Neural cell (in vitro differentiated cells): Measurements from ENCODE around the gene DPH5. TPM values are rescaled to one million over a fixed set of nuclear protein-coding genes. Genes with fewer than 3 reads are reported as not detected.

Source experiments
- H2AFZ ChIP-seq: fragments of 200-600, 300-800 bp; sonication (generic), shearing (Covaris generic); 2 replicates; pipeline ENCODE4 v1.6.0; 2014; ENCODE audit warnings: low read depth, mild to moderate bottlenecking, antibody characterized with exemption, low read length, moderate library complexity
- H3F3A ChIP-seq: fragments of 200-600 bp; shearing (Covaris generic); 2 replicates; pipeline ENCODE4 v1.6.1; 2016; ENCODE audit warnings: mild to moderate bottlenecking, moderate library complexity, mixed read lengths, antibody characterized with exemption, low read length; ENCODE audit not compliant: insufficient read depth, poor library complexity, severe bottlenecking
- H3K27ac ChIP-seq: fragments of 200-600, 300-800 bp; sonication (generic), shearing (Covaris generic); 2 replicates; pipeline ENCODE4 v1.5.1; 2014; ENCODE audit warnings: mild to moderate bottlenecking, low read length, moderate library complexity
- H3K27me3 ChIP-seq: fragments of 300-800, 200-600 bp; sonication (generic), shearing (Covaris generic); 2 replicates; pipeline ENCODE4 v1.6.0; 2014; ENCODE audit warnings: mild to moderate bottlenecking, low read depth, low read length, moderate library complexity; ENCODE audit not compliant: insufficient read depth
- H3K36me3 ChIP-seq: fragments of 300-800, 200-600 bp; sonication (generic), shearing (Covaris generic); 2 replicates; pipeline ENCODE4 v1.5.1; 2014; ENCODE audit warnings: mild to moderate bottlenecking, antibody characterized with exemption, low read length, moderate library complexity; ENCODE audit not compliant: insufficient read depth
- H3K4me2 ChIP-seq: fragments of 300-800, 200-600 bp; sonication (generic), shearing (Covaris generic); 2 replicates; pipeline ENCODE4 v1.6.0; 2014; ENCODE audit warnings: mild to moderate bottlenecking, low read length
- H3K4me3 ChIP-seq: fragments of 300-800, 200-600 bp; sonication (generic), shearing (Covaris generic); 2 replicates; pipeline ENCODE4 v1.5.1; 2014; ENCODE audit warnings: mild to moderate bottlenecking, low read length, moderate library complexity
- H3K79me2 ChIP-seq: fragments of 200-600 bp; shearing (Covaris generic); replicated peaks from 2 replicates; pipeline ENCODE4 v1.6.0; 2014; ENCODE audit warnings: mild to moderate bottlenecking, low read length, moderate library complexity; ENCODE audit not compliant: insufficient read depth
- H3K9ac ChIP-seq: fragments of 300-800, 200-600 bp; sonication (generic), shearing (Covaris generic); 2 replicates; pipeline ENCODE4 v1.6.1; 2016; ENCODE audit warnings: mild to moderate bottlenecking, low read length, mixed read lengths
- H3K9me2 ChIP-seq: fragments of 200-600 bp; shearing (Covaris generic); 2 replicates; pipeline ENCODE4 v1.6.1; 2016; ENCODE audit warnings: mild to moderate bottlenecking, low read length, mixed read lengths; ENCODE audit not compliant: insufficient read depth
- H3K9me3 ChIP-seq: fragments of 200-600, 300-800 bp; sonication (generic), shearing (Covaris generic); 2 replicates; pipeline ENCODE4 v1.6.1; 2016; ENCODE audit warnings: mild to moderate bottlenecking, mixed run types, low read length, moderate library complexity, mixed read lengths
- H4K20me1 ChIP-seq: fragments of 200-600 bp; shearing (Covaris generic); 2 replicates; pipeline ENCODE4 v1.6.1; 2016; ENCODE audit warnings: mild to moderate bottlenecking, mixed run types; ENCODE audit not compliant: insufficient read depth
- EP300 ChIP-seq: fragments of 450-650 bp; conservative IDR thresholded peaks from 2 replicates; pipeline ENCODE4 v1.6.1; 2014; ENCODE audit warnings: antibody characterized with exemption, mild to moderate bottlenecking, moderate library complexity; ENCODE audit not compliant: poor library complexity, severe bottlenecking
- EZH2 ChIP-seq: fragments of 200-600, 300-800 bp; shearing (Covaris generic), sonication (generic); IDR thresholded peaks from 2 replicates; pipeline ENCODE4 v1.6.1; 2014; ENCODE audit warnings: antibody characterized with exemption, low read length, borderline replicate concordance, mild to moderate bottlenecking; ENCODE audit not compliant: insufficient read depth, poor library complexity, severe bottlenecking
- MXI1 ChIP-seq: fragments of 450-650 bp; conservative IDR thresholded peaks from 2 replicates; pipeline ENCODE4 v1.6.1; 2014; ENCODE audit warnings: antibody characterized with exemption, mild to moderate bottlenecking; ENCODE audit not compliant: poor library complexity, severe bottlenecking
- POLR2AphosphoS5 ChIP-seq: IDR thresholded peaks from 2 replicates; pipeline ENCODE4 v1.6.1; 2012
- RAD21 ChIP-seq: fragments of 450-650 bp; conservative IDR thresholded peaks from 2 replicates; pipeline ENCODE4 v1.6.1; 2014; ENCODE audit warnings: antibody characterized with exemption, mild to moderate bottlenecking, moderate library complexity
- SMC3 ChIP-seq: fragments of 450-650 bp; conservative IDR thresholded peaks from 2 replicates; pipeline ENCODE4 v1.6.1; 2014; ENCODE audit warnings: antibody characterized with exemption, mild to moderate bottlenecking, moderate library complexity; ENCODE audit not compliant: poor library complexity
- TAF1 ChIP-seq: IDR thresholded peaks from 2 replicates; pipeline ENCODE4 v1.6.1; 2012; ENCODE audit warnings: low read depth
- polyA plus RNA-seq: library from polyadenylated mRNA; depleted of rRNA; stranded (reverse); fragments of >200 nt; gene quantifications from 2 replicates; pipeline ENCODE4 v1.2.3, GENCODE V29; 2014
- TF ChIP-seq, protein P1 (sequence below): IDR thresholded peaks from 2 replicates; pipeline ENCODE4 v1.6.1; 2012; ENCODE audit warnings: borderline replicate concordance
- TF ChIP-seq, protein P2 (sequence below): fragments of 450-650 bp; IDR thresholded peaks from 2 replicates; pipeline ENCODE4 v1.5.1; 2014; ENCODE audit warnings: antibody characterized with exemption, mild to moderate bottlenecking, moderate library complexity; ENCODE audit not compliant: poor library complexity, severe bottlenecking

Gene DPH5
- polyA plus RNA-seq, 1 donor from 2014 or later = 55.7 TPM

GRCh38 chr1:101000131-101000873, 25.3 kb downstream of the DPH5 start:
- Histone ChIP-seq H3K9ac (no peak overlapping the region), H3K79me2 (no peaks in the 10 kb centered on the region), H3K9me3 (no peaks in the 10 kb centered on the region), H3F3A (no peaks in the 10 kb centered on the region), H3K27ac (no peak overlapping the region), H3K4me2 (no peak overlapping the region), H3K27me3 (no peaks in the 10 kb centered on the region), H3K9me2 (no peaks in the 10 kb centered on the region), H3K4me3 (no peak overlapping the region), H4K20me1 (no peaks in the 10 kb centered on the region), H3K36me3 (no peaks in the 10 kb centered on the region), H2AFZ (no peak overlapping the region)
- TF ChIP-seq EZH2 (no peak), SMC3 (no peak), TAF1 (no peak), RAD21 (no peak), MXI1 (no peak)
- TF ChIP-seq, protein P1, sequence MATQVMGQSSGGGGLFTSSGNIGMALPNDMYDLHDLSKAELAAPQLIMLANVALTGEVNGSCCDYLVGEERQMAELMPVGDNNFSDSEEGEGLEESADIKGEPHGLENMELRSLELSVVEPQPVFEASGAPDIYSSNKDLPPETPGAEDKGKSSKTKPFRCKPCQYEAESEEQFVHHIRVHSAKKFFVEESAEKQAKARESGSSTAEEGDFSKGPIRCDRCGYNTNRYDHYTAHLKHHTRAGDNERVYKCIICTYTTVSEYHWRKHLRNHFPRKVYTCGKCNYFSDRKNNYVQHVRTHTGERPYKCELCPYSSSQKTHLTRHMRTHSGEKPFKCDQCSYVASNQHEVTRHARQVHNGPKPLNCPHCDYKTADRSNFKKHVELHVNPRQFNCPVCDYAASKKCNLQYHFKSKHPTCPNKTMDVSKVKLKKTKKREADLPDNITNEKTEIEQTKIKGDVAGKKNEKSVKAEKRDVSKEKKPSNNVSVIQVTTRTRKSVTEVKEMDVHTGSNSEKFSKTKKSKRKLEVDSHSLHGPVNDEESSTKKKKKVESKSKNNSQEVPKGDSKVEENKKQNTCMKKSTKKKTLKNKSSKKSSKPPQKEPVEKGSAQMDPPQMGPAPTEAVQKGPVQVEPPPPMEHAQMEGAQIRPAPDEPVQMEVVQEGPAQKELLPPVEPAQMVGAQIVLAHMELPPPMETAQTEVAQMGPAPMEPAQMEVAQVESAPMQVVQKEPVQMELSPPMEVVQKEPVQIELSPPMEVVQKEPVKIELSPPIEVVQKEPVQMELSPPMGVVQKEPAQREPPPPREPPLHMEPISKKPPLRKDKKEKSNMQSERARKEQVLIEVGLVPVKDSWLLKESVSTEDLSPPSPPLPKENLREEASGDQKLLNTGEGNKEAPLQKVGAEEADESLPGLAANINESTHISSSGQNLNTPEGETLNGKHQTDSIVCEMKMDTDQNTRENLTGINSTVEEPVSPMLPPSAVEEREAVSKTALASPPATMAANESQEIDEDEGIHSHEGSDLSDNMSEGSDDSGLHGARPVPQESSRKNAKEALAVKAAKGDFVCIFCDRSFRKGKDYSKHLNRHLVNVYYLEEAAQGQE = no peak
- TF ChIP-seq, protein P2, sequence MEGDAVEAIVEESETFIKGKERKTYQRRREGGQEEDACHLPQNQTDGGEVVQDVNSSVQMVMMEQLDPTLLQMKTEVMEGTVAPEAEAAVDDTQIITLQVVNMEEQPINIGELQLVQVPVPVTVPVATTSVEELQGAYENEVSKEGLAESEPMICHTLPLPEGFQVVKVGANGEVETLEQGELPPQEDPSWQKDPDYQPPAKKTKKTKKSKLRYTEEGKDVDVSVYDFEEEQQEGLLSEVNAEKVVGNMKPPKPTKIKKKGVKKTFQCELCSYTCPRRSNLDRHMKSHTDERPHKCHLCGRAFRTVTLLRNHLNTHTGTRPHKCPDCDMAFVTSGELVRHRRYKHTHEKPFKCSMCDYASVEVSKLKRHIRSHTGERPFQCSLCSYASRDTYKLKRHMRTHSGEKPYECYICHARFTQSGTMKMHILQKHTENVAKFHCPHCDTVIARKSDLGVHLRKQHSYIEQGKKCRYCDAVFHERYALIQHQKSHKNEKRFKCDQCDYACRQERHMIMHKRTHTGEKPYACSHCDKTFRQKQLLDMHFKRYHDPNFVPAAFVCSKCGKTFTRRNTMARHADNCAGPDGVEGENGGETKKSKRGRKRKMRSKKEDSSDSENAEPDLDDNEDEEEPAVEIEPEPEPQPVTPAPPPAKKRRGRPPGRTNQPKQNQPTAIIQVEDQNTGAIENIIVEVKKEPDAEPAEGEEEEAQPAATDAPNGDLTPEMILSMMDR = no peak

DNA sequence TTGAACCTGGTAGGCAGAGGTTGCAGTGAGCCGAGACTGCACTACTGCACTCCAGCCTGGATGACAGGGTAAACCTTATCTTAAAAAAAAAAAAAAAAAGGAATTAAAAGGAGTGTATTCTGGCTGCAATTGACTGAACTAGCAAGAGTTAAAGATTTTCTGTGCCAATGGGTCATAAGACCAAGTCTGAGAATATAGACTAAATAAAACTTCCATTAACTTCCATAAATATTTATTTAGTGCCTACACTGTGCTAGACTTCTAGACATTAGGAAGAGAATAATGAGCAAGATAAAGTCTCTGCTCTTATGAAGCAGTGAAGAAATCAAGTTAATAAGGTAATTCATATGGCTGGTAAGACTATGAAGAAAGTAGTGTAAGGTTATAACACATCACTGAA, 27.2 kb downstream of the DPH5 start:
- no peak for TF ChIP-seq EP300
- no peak for TF ChIP-seq SMC3
- TF ChIP-seq RAD21 = no peak
- TF ChIP-seq EZH2 = no peak
- no peak for TF ChIP-seq POLR2AphosphoS5
- TF ChIP-seq, protein P1 = no peak
- TF ChIP-seq TAF1 = no peak
- no peaks in the 10 kb centered on the region for H4K20me1 ChIP-seq
- H3K27ac ChIP-seq = no peak overlapping the region
- no peak overlapping the region for H2AFZ ChIP-seq
- H3K9me2 ChIP-seq = no peaks in the 10 kb centered on the region
- no peak overlapping the region for H3K4me2 ChIP-seq
- no peaks in the 10 kb centered on the region for H3K79me2 ChIP-seq
- no peaks in the 10 kb centered on the region for H3K36me3 ChIP-seq
- H3K9ac ChIP-seq = no peak overlapping the region
- H3K9me3 ChIP-seq = no peaks in the 10 kb centered on the region
- no peak overlapping the region for H3K4me3 ChIP-seq
- H3K27me3 ChIP-seq = no peaks in the 10 kb centered on the region
- no peaks in the 10 kb centered on the region for H3F3A ChIP-seq
